NOMO-1 (cell line): ENCODE results near the gene RAB3C.

Experiments
- DNase-seq, 2 experiments: peaks; one replicate each; lab custom pipeline; 2025; ENCODE audit not compliant: unreplicated experiment in 2 of 2; lab: John Stamatoyannopoulos, UW

The RAB3C gene

GRCh38 chr5:58765058-58765457 is 182.2 kb downstream of the RAB3C start:
- DNase-seq, result no peak

DNA sequence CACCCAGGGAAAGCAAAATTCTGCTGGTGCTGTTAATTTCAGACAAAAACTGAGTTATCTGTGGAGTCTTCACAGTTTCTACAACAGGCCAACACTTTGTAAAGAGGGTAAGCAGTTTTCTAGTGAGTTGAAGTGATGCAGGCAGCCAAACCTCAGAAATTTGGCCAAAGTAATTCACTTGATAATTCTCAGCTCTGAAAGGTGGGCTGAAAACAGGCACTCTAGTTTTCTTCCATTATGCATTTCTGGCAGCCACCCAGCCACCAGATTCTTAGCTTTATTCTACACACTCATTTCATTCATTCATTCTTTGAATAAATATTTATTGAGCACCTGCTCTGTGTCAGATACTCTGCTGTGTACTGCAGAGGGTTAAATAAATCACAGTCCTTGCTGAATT is 184.2 kb downstream of the RAB3C start:
- DNase-seq, result no peak

GRCh38 chr5:58770136-58770535 is 187.3 kb downstream of the RAB3C start:
- no peak for DNase-seq

- no peak for DNase-seq
Observed at GRCh38 chr5:58771796-58772195, 188.9 kb downstream of the RAB3C start.

DNA sequence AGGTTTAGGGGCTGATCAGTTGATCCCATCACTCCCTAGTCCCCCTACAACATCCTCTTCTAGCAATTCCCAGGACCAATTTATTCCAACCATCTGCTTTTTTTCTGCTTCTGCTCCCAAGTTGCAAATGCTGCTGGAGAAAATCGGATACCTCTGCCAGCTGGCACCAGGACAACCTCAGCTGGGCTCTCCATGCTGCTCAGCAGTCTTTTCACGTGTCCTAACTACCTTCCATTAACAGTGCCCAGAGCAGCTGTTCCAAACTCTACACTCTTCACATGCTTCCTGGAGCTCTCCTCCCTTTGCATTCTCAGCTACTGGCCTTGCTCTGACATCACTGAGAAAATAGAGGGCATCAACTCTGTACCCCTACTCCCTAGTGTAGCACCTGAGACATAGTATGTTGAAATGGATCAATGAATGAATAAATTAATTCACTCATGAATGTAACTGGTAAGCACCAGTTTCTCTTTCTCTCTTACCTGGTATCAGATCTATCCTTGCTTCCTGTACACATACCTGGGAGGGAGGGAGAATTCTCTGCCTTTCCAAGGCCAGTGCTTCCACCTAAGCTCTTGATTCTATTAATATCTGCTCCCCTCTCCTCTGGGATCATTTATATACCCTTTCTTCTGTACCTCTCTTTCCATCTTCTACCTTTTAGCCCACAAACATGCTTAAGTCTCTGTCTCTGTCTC is 191.0 kb downstream of the RAB3C start:
- no peak for DNase-seq

- DNase-seq, result no peak
Observed at GRCh38 chr5:58774937-58775336, 192.1 kb downstream of the RAB3C start.

DNA sequence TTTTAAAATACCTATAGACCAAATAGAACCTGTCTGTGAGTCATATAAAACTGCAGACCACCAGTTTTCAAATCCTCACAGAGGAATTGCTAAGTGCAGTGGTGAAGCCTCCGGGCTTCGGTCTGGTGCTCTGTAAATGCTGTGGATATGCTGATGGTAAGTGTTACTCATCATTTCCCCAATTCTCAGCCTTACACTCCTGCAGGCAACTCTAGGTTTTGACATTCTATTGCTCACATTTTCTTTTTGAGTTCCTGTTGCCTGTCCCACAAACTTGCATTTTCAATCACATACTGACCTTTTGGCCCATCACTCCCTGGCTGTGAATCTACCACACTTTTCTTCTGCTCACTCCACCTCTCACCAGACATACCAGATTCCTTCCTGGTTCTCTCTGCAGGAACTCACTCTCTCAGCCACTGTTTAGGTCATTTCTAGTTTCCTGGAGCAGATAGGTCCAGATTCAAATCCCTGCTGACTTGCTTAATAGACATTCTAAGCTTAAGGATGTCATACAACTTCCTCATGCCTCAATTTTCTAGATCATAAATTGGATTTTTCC is 192.9 kb downstream of the RAB3C start:
- peak in 1 of 2 experiments; percentile 13 for DNase-seq

- no peak for DNase-seq
Observed at GRCh38 chr5:58776559-58776958, 193.7 kb downstream of the RAB3C start.

DNA sequence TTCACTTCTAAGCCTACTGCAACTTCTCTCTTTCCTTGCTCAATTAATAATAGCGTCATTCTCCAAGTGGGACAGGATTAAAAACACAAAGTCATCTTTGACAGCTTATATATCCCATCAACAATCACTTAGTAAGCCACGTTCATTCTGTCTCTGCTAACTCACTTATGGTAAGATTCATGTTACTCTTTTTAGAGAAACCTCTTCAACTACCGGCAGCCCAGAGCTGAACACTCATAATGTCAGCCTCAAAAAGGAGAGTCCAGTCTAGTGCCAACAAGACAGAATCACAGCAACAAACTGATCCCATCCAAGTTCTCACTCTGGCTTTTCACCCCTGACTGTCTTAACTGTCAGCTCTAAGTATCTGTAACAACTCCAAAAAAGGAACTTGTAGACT is 196.0 kb downstream of the RAB3C start:
- no peak for DNase-seq

- DNase-seq, result no peak
Observed at GRCh38 chr5:58786035-58786434, 203.2 kb downstream of the RAB3C start.

GRCh38 chr5:58786711-58787303 is 203.9 kb downstream of the RAB3C start:
- peak in 1 of 2 experiments; percentile 12 for DNase-seq

DNA sequence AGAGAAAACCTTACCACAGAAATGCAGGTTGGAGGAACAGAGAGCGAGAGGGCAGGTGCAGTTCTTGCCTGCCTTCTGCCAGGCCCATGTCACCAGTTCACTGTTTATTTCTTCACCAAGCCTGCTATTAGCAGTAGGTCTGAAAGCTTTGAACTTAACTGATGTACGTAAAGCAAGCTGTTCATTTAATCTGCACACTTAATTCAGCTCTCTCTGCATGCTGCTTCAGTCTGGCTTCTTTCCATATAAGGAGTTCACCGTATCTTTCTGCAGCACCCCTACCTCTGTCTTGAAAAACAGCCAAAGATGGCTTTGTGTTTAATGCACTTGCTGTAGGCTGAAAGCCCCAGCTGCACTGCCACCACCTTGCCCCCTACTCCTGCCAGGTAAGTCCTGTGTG is 205.1 kb downstream of the RAB3C start:
- no peak for DNase-seq

DNA sequence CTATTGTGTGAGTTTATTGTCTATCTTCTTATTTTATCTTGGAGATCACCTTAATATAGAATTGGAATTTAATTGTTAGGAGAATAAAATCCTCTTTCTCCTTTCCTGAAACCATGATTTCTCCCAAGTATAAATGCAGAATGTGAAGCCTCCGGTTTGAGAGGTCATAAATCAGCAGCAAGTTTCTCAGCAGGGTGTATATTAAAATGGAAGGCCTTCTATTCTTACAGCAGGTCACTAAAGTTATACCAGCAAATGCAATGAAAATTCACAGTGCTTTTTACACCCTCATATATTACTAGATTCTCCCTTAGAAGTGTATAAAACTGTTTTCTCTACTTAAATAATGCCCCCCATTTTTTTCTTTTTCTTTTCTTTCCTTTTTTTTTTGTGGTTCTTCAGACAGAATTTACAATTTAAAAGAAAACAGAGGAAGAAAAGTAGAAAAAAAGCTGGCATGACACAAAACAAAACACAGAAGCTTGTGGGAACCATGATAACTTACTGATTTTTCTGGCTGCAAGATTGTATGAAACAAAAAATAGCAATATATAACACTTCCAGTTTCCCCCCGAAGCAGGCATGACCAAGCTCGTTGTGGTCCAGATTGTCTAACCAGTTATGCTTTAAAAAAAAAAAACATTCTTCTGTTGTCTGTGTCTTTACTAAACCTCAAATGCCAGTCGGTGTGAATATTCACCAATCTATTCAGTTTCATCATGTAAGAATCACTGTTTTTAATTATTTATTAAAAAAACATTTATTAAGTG is 211.2 kb downstream of the RAB3C start:
- DNase-seq, result no peak

DNA sequence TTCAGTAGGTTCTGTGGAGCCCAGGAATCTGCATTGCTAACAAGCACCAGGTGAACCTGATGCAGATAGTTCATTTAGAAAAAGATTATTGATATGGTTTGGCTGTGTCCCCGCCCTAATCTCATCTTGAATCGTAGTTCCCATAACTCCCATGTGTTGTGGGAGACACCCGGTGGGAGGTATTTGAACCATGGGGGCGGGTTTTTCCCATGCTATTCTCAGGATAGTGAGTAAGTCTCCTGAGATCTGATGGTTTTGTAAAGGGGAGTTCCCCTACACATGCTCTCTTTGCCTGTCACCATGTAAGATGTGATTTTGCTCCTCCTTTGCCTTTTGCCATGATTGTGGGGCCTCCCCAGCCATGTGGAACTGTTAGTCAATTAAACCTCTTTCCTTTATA is 212.0 kb downstream of the RAB3C start:
- DNase-seq, result no peak

- DNase-seq, result no peak
Observed at GRCh38 chr5:58795327-58795726, 212.5 kb downstream of the RAB3C start.

GRCh38 chr5:58797021-58797420 is 214.1 kb downstream of the RAB3C start:
- no peak for DNase-seq

GRCh38 chr5:58800356-58800755 is 217.5 kb downstream of the RAB3C start:
- no peak for DNase-seq

GRCh38 chr5:58800861-58801540 is 218.1 kb downstream of the RAB3C start:
- DNase-seq, result no peak

DNA sequence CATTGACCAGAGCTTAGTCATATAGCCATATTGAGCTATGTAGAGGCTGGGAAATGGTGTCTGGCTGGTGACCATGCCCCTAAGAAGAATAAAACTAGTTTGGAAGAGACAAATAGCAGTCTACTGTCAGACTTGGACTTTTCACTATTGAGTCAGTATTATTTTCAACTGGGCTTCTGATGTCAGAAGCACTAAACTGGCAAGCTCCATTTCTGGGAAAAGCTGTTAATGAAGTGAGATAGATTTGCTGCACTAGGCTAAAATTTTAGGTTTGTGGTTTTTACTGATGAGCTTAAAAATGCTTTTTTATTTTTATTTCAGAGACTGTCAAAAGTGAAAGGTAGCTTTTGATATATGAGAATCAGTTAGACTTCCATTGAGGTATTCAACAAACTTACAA is 220.2 kb downstream of the RAB3C start:
- no peak for DNase-seq

DNA sequence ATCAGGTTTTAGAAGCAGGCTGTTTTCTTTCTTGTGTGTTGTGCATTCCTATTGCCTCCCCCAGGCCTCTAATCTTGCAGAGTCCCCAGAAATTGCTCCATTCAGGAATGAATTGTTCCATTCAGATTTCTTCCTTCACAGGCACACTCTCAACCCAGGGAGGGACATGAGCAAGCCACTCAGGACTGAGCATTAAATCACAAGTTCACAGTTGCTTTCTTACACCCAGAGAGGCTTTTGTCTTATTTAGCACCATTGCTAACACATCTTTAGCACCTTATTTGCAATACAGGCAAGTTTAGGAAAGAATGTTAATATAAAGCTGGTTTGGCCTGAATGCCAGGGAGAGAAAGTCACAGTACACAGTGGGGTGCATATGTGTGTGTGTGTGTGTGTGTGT is 221.4 kb downstream of the RAB3C start:
- no peak for DNase-seq

DNA sequence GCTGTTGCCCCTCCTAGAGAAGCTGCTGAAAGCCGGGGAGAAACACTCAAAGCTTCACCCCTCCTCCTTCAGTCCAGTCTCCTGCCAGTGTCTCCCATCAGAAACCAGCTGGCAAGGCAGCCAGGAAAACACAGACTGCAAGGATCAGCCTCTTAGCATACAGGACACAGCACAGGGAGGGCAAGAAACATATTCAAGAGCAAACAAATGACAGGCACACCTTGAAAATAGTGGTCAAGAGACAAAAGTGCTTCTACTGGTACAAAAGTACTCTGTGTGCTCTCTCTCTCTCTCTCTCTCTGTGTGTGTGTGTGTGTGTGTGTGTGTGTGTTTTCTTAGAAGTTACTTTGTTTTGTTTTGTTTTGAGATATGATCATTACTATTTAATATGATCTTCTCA is 227.2 kb downstream of the RAB3C start:
- DNase-seq, result no peak
